ENCODE measurements around the gene RALB. TPM values are rescaled to one million over a fixed set of nuclear protein-coding genes. Genes with fewer than 3 reads are reported as not detected.

RALB gene
- total and polyA plus RNA-seq, 2 donors (not counting 1 experiment from before 2014, with no cell fraction given) = 58.3 to 73.9 TPM

DNA sequence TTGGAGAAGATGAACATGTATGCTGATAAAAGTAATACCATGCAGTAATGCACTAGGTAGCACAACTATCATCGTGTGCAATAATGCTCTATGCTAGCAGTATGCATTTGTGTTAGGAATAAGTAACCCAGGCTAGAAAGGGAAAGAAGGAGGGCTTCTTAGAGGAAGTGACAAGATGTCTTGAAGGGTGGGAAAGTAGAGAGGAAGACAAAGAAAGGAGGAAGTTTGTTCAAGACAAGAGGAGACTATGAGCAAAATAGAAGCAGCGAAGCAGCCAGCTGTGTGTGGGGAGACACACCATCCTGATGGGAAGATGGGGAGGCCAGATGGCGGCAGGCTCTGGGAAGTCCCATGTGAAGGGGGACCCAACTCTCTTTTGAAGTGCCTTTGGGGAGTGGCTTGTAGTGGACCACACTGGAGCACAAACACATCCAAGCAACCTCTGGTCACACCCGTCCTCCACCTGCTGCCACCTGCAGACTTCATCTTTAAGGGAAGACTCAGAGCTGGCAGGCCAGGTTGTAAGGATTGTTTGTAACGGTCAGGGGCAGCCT, 53.4 kb downstream of the RALB start:
- Histone ChIP-seq H3K79me2 (ENCODE audit: control insufficient read depth, insufficient read depth, low read length) (no peaks in the 10 kb centered on the region), H2AFZ (ENCODE audit: low read length) (no peak overlapping the region), H4K20me1 (ENCODE audit: control insufficient read depth, extremely low read depth, insufficient read depth, low read length) (no peaks in the 10 kb centered on the region), H3K27me3 (ENCODE audit: control insufficient read depth, insufficient read depth, low read length) (no peaks in the 10 kb centered on the region), H3K4me2 (ENCODE audit: extremely low read depth, insufficient read depth, low read length) (no peak overlapping the region), H3K4me1 (ENCODE audit: control insufficient read depth, extremely low read depth, insufficient read depth, low read length) (no peaks in the 10 kb centered on the region), H3K9ac (ENCODE audit: insufficient read depth, low read length) (no peak overlapping the region), H3K27ac (ENCODE audit: insufficient read depth, low read length) (no peak overlapping the region), H3K9me3 (ENCODE audit: control insufficient read depth, insufficient read depth, low read depth, low read length) (no peaks in the 10 kb centered on the region), H3K4me3 (replicated peaks in 1 of 4; ENCODE audit: control extremely low read depth in 1 of 4, insufficient read depth in 1 of 4, low read depth in 3 of 4, low read length in 4 of 4) (no peak overlapping the region), H3K36me3 (ENCODE audit: control insufficient read depth, insufficient read depth, low read length) (peaks cover 7% of the 10 kb centered on the region)
- TF ChIP-seq, protein P1, sequence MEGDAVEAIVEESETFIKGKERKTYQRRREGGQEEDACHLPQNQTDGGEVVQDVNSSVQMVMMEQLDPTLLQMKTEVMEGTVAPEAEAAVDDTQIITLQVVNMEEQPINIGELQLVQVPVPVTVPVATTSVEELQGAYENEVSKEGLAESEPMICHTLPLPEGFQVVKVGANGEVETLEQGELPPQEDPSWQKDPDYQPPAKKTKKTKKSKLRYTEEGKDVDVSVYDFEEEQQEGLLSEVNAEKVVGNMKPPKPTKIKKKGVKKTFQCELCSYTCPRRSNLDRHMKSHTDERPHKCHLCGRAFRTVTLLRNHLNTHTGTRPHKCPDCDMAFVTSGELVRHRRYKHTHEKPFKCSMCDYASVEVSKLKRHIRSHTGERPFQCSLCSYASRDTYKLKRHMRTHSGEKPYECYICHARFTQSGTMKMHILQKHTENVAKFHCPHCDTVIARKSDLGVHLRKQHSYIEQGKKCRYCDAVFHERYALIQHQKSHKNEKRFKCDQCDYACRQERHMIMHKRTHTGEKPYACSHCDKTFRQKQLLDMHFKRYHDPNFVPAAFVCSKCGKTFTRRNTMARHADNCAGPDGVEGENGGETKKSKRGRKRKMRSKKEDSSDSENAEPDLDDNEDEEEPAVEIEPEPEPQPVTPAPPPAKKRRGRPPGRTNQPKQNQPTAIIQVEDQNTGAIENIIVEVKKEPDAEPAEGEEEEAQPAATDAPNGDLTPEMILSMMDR (conservative IDR thresholded peaks at IDR 0.05 in 1 of 2, IDR thresholded peaks at IDR 0.05 in 1 of 2; ENCODE audit: low read depth in 1 of 2, low read length in 2 of 2) = no peak
- TF ChIP-seq EZH2 (IDR thresholded peaks at IDR 0.05; ENCODE audit: low read length, missing control alignments) = no peak
- no peak for DNase-seq (ENCODE audit: low read depth in 2 of 2)

DNA sequence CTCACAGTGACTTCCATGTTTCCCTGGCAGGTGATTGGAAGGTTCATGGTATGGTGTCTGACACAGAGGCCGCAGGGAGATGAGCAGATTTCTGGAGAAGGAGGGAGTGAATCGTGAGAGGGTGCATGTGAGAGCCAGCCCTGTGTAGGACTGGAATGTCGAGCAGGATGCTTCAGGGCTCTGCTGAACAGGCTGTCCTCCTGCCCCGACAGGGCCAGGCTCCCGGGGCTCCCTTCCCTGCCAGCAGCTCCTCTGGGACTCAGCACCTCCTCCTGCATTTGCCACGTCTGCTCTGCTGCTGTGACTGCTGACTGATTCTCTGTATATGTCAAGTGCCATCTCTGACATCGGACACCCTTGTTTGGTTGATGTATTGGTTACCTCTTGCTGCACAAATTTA, 54.8 kb downstream of the RALB start:
- TF ChIP-seq, protein P1 (conservative IDR thresholded peaks at IDR 0.05 in 1 of 2, IDR thresholded peaks at IDR 0.05 in 1 of 2; ENCODE audit: low read depth in 1 of 2, low read length in 2 of 2) = no peak
- no peak for TF ChIP-seq EZH2 (IDR thresholded peaks at IDR 0.05; ENCODE audit: low read length, missing control alignments)
- Histone ChIP-seq H2AFZ (ENCODE audit: low read length) (no peak overlapping the region), H3K27ac (ENCODE audit: insufficient read depth, low read length) (no peak overlapping the region)

DNA sequence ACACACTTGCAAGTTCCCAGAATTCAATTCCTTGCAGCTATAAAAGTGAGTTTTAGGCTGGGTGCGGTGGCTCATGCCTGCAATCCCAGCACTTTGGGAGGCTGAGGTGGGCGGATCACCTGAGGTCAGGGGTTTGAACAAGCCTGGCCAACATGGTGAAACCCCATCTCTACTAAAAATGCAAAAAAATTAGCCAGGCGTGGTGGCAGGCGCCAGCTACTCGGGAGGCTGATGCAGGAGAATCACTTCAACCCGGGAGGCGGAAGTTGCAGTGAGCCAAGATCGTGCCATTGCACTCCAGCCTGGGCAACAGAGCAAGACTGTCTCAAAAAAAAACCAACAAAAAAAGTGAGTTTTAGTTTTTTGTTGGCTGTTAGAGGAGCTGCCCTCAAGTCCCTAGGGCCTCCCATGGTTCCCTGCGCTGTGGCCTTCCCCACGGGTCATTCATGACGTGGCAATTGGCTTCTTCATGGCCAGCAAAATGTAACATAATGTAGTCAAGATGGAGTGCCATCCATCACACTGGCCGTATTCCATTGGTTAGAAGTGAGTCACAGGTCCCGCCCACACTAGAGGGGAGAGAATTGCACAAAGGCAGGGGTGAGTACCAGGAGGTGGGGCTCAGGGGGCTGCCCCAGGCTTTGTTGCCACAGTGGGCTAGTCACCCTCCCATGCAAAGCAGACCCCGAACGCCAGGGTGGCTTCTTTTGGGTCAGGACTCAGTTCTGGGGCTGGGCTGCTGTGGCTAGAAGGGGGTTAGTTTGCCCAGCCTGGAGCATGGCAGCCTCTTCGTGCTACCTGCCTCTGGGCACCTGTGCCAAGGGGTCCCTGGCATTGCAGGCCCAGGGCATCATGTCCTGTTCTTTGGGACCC, 55.6 kb downstream of the RALB start:
- no peak for DNase-seq (ENCODE audit: low read depth in 2 of 2)
- H2AFZ ChIP-seq (ENCODE audit: low read length) = no peak overlapping the region
- H3K36me3 ChIP-seq (ENCODE audit: control insufficient read depth, insufficient read depth, low read length) = peaks cover 2% of the 10 kb centered on the region
- H3K4me2 ChIP-seq (ENCODE audit: extremely low read depth, insufficient read depth, low read length) = no peak overlapping the region
- H3K4me1 ChIP-seq (ENCODE audit: control insufficient read depth, extremely low read depth, insufficient read depth, low read length) = no peaks in the 10 kb centered on the region
- no peaks in the 10 kb centered on the region for H3K9me3 ChIP-seq (ENCODE audit: control insufficient read depth, insufficient read depth, low read depth, low read length)
- H3K27me3 ChIP-seq (ENCODE audit: control insufficient read depth, insufficient read depth, low read length) = no peaks in the 10 kb centered on the region
- no peak overlapping the region for H3K27ac ChIP-seq (ENCODE audit: insufficient read depth, low read length)
- no peak overlapping the region for H3K9ac ChIP-seq (ENCODE audit: insufficient read depth, low read length)
- H3K79me2 ChIP-seq (ENCODE audit: control insufficient read depth, insufficient read depth, low read length) = no peaks in the 10 kb centered on the region
- TF ChIP-seq EZH2 (IDR thresholded peaks at IDR 0.05; ENCODE audit: low read length, missing control alignments) = no peak
- TF ChIP-seq, protein P1 (conservative IDR thresholded peaks at IDR 0.05 in 1 of 2, IDR thresholded peaks at IDR 0.05 in 1 of 2; ENCODE audit: low read depth in 1 of 2, low read length in 2 of 2) = no peak
- no peaks in the 10 kb centered on the region for H4K20me1 ChIP-seq (ENCODE audit: control insufficient read depth, extremely low read depth, insufficient read depth, low read length)
- no peak overlapping the region for H3K4me3 ChIP-seq (replicated peaks in 1 of 4; ENCODE audit: control extremely low read depth in 1 of 4, insufficient read depth in 1 of 4, low read depth in 3 of 4, low read length in 4 of 4)

More for the DNA sequence above, 54.8 kb downstream of the RALB start:
- H3K36me3 ChIP-seq (ENCODE audit: control insufficient read depth, insufficient read depth, low read length) = peaks cover 4% of the 10 kb centered on the region
- H3K79me2 ChIP-seq (ENCODE audit: control insufficient read depth, insufficient read depth, low read length) = no peaks in the 10 kb centered on the region
- no peaks in the 10 kb centered on the region for H3K9me3 ChIP-seq (ENCODE audit: control insufficient read depth, insufficient read depth, low read depth, low read length)
- DNase-seq (ENCODE audit: low read depth in 2 of 2) = no peak
- H3K27me3 ChIP-seq (ENCODE audit: control insufficient read depth, insufficient read depth, low read length) = no peaks in the 10 kb centered on the region
- no peak overlapping the region for H3K4me2 ChIP-seq (ENCODE audit: extremely low read depth, insufficient read depth, low read length)
- H4K20me1 ChIP-seq (ENCODE audit: control insufficient read depth, extremely low read depth, insufficient read depth, low read length) = no peaks in the 10 kb centered on the region
- H3K9ac ChIP-seq (ENCODE audit: insufficient read depth, low read length) = no peak overlapping the region
- H3K4me3 ChIP-seq (replicated peaks in 1 of 4; ENCODE audit: control extremely low read depth in 1 of 4, insufficient read depth in 1 of 4, low read depth in 3 of 4, low read length in 4 of 4) = no peak overlapping the region
- H3K4me1 ChIP-seq (ENCODE audit: control insufficient read depth, extremely low read depth, insufficient read depth, low read length) = no peaks in the 10 kb centered on the region
